Osteocyte (in vitro differentiated cells): ENCODE measurements around the gene FAM131A. TPM values are rescaled to one million over a fixed set of nuclear protein-coding genes. Genes with fewer than 3 reads are reported as not detected.

Source experiments
- DNase-seq: peaks from one replicate; pipeline ENCODE4 v3.0.0; 2021; ENCODE audit warnings: mixed read lengths; ENCODE audit not compliant: unreplicated experiment; ENCODE audit errors: extremely low spot score
- H3K27ac Mint-ChIP-seq: one replicate; pipeline ENCODE4 v1.8.0; 2021; ENCODE audit warnings: mild to moderate bottlenecking, mixed read lengths; ENCODE audit not compliant: unreplicated experiment
- H3K27me3 Mint-ChIP-seq: one replicate; pipeline ENCODE4 v1.8.0; 2021; ENCODE audit warnings: mixed read lengths; ENCODE audit not compliant: unreplicated experiment
- H3K36me3 Mint-ChIP-seq: one replicate; pipeline ENCODE4 v1.8.0; 2021; ENCODE audit warnings: mixed read lengths; ENCODE audit not compliant: unreplicated experiment
- H3K4me1 Mint-ChIP-seq: one replicate; pipeline ENCODE4 v1.8.0; 2021; ENCODE audit warnings: mixed read lengths; ENCODE audit not compliant: unreplicated experiment
- H3K4me3 Mint-ChIP-seq: one replicate; pipeline ENCODE4 v1.8.0; 2021; ENCODE audit warnings: mild to moderate bottlenecking, moderate library complexity, mixed read lengths; ENCODE audit not compliant: unreplicated experiment
- H3K9me3 Mint-ChIP-seq: one replicate; pipeline ENCODE4 v1.8.0; 2021; ENCODE audit warnings: mixed read lengths; ENCODE audit not compliant: unreplicated experiment
- CTCF ChIP-seq: fragments of 200-600 bp; sonication (generic); IDR thresholded peaks from 2 replicates; pipeline ENCODE4 v1.5.0; 2021; ENCODE audit warnings: antibody characterized with exemption, mild to moderate bottlenecking, moderate library complexity
- total RNA-seq: library from RNA; stranded (reverse); gene quantifications from 2 replicates; pipeline ENCODE4 v1.2.1, GENCODE V29; 2021

Gene FAM131A
- total RNA-seq, 1 donor from 2014 or later: 11.3 TPM

GRCh38 chr3:184373422-184373821 lies 36.0 kb downstream of the FAM131A start:
- no peak for TF ChIP-seq CTCF
- no peak overlapping the region for H3K4me3 Mint-ChIP-seq
- no peak overlapping the region for H3K27ac Mint-ChIP-seq
- peaks cover 37% of the 10 kb centered on the region for H3K27me3 Mint-ChIP-seq
- peaks cover 16% of the 10 kb centered on the region for H3K36me3 Mint-ChIP-seq
- DNase-seq: no peak
- H3K9me3 Mint-ChIP-seq: no peaks in the 10 kb centered on the region
- peaks cover 52% of the 10 kb centered on the region for H3K4me1 Mint-ChIP-seq

GRCh38 chr3:184375747-184376461 lies 38.5 kb downstream of the FAM131A start:
- Mint-ChIP-seq H3K9me3 (no peaks in the 10 kb centered on the region), H3K4me1 (peaks cover 41% of the 10 kb centered on the region), H3K4me3 (no peak overlapping the region), H3K36me3 (no peaks in the 10 kb centered on the region), H3K27me3 (peaks cover 48% of the 10 kb centered on the region), H3K27ac (no peak overlapping the region)
- TF ChIP-seq CTCF: no peak
- no peak for DNase-seq

- peaks cover 58% of the 10 kb centered on the region for H3K27me3 Mint-ChIP-seq
- no peak overlapping the region for H3K4me3 Mint-ChIP-seq
- no peak for TF ChIP-seq CTCF
- DNase-seq: no peak
- no peak overlapping the region for H3K27ac Mint-ChIP-seq
- no peaks in the 10 kb centered on the region for H3K36me3 Mint-ChIP-seq
- H3K9me3 Mint-ChIP-seq: no peaks in the 10 kb centered on the region
- peaks cover 27% of the 10 kb centered on the region for H3K4me1 Mint-ChIP-seq
Measured at GRCh38 chr3:184377374-184377773, 40.0 kb downstream of the FAM131A start.

- no peak for DNase-seq
- Mint-ChIP-seq H3K36me3 (no peaks in the 10 kb centered on the region), H3K27me3 (peaks cover 63% of the 10 kb centered on the region), H3K4me1 (peaks cover 21% of the 10 kb centered on the region), H3K27ac (no peak within 1 kb of the TSS), H3K4me3 (peak within 1 kb of the TSS; percentile 62), H3K9me3 (no peaks in the 10 kb centered on the region)
- TF ChIP-seq CTCF: no peak
Measured at GRCh38 chr3:184377882-184378445, 40.6 kb downstream of the FAM131A start, which contains the start of gene THPO. TSS of gene THPO (minus strand) at chr3:184378207. CDS start at chr3:184376259, 1,948 bp downstream.

GRCh38 chr3:184378651-184379357 lies 41.4 kb downstream of the FAM131A start:
- Mint-ChIP-seq H3K4me3 (peak overlapping the region; percentile 62), H3K27ac (no peak overlapping the region), H3K9me3 (no peaks in the 10 kb centered on the region), H3K4me1 (peaks cover 14% of the 10 kb centered on the region), H3K27me3 (peaks cover 63% of the 10 kb centered on the region), H3K36me3 (no peaks in the 10 kb centered on the region)
- no peak for TF ChIP-seq CTCF
- no peak for DNase-seq
